K562 (cell line): Measurements from ENCODE around the gene PRDM2. TPM values are rescaled to one million over a fixed set of nuclear protein-coding genes. Genes with fewer than 3 reads are reported as not detected.
A peak's percentile ranks its signal among the peaks of the same experiment; 100 is the strongest.

ENCODE experiments used
- ATAC-seq: fragments of 200-7000 bp; cut with Tn5 transposase; 3 replicates; pipeline ENCODE4 v1.9.1; 2020; ENCODE audit warnings: moderate library complexity
- BruUV-seq: library from RNA; stranded (reverse); fragments of 400-500 nt; replicated peaks from 2 replicates; lab custom pipeline; 2021; lab: Mats Ljungman, UMichigan
- CTCF ChIA-PET: fragments of 300-600 bp; formaldehyde crosslinking; extraction: SDS; loops from one replicate; lab custom pipeline; 2021; ENCODE audit warnings: low intra/inter-chr PET ratio; lab: Yijun Ruan, JAX
- POLR2A ChIA-PET: fragments of 300-600, 350-650 bp; sonication (Branson Sonifier 250); formaldehyde crosslinking; extraction: SDS; loops from one replicate; lab custom pipeline; 2021; ENCODE audit warnings: antibody characterized with exemption, inconsistent platforms; lab: Yijun Ruan, JAX
- DNase-seq, 4 experiments: peaks; one replicate each; pipeline versions ENCODE4 v3.0.0 to v3.0.0-alpha.2; 2011 to 2018; ENCODE audit warnings: low spot score in 3 of 4, mixed read lengths in 3 of 4; ENCODE audit errors: extremely low read depth in 1 of 4
- FAIRE-seq: peaks from 2 replicates; lab custom pipeline; 2011; peaks lifted over from hg19 to GRCh38; lab: Jason Lieb, UNC
- H2AFZ ChIP-seq: 2 replicates; pipeline ENCODE4 v1.6.0; 2011; ENCODE audit warnings: low read depth, low read length, control low read depth, inconsistent platforms
- H3K27ac ChIP-seq: fragments of 200-600 bp; 3 replicates; pipeline ENCODE4 v1.8.0; 2011; ENCODE audit warnings: low read depth, mild to moderate bottlenecking, control low read depth, inconsistent platforms, low read length, moderate library complexity, mixed read lengths; ENCODE audit errors: extremely low read depth
- H3K27me3 ChIP-seq, 2 experiments: fragments of 300-600 bp in 1 of 2; 2 replicates in 1 of 2; 3 replicates in 1 of 2; pipeline versions ENCODE4 v1.6.0 to v1.8.0; 2011; ENCODE audit warnings: inconsistent platforms in 2 of 2, low read length in 2 of 2, mild to moderate bottlenecking in 1 of 2, mixed read lengths in 1 of 2, moderate library complexity in 1 of 2; ENCODE audit not compliant: control insufficient read depth in 2 of 2, insufficient read depth in 2 of 2
- H3K36me3 ChIP-seq: fragments of 300-600 bp; 3 replicates; pipeline ENCODE4 v1.8.0; 2011; ENCODE audit warnings: mild to moderate bottlenecking, low read length, inconsistent platforms; ENCODE audit not compliant: control insufficient read depth, insufficient read depth
- H3K4me1 ChIP-seq, 2 experiments: fragments of 200-600 bp in 1 of 2; replicated peaks in 1 of 2; 2 replicates in 1 of 2; 3 replicates in 1 of 2; pipeline versions ENCODE4 v1.5.1 to v1.8.0; 2011; ENCODE audit warnings: inconsistent platforms in 2 of 2, low read length in 2 of 2, mild to moderate bottlenecking in 1 of 2, mixed read lengths in 1 of 2, moderate library complexity in 1 of 2; ENCODE audit not compliant: control insufficient read depth in 2 of 2, insufficient read depth in 2 of 2
- H3K4me2 ChIP-seq: 2 replicates; pipeline ENCODE4 v1.6.1; 2011; ENCODE audit warnings: low read length, control low read depth, inconsistent platforms, mixed read lengths; ENCODE audit not compliant: insufficient read depth
- H3K4me3 ChIP-seq: fragments of 200-600 bp; sonication (generic), shearing (Covaris generic); 2 replicates; pipeline ENCODE4 v1.5.1; 2016; ENCODE audit warnings: control low read depth, inconsistent platforms
- H3K79me2 ChIP-seq: fragments of 200-600 bp; 3 replicates; pipeline ENCODE4 v1.8.0; 2011; ENCODE audit warnings: low read length, inconsistent platforms; ENCODE audit not compliant: control insufficient read depth, insufficient read depth
- H3K9ac ChIP-seq, 2 experiments: 2 replicates each; pipeline versions ENCODE4 v1.6.0 to v1.6.1; 2011; ENCODE audit warnings: low read depth in 2 of 2, low read length in 2 of 2, control low read depth in 1 of 2, inconsistent platforms in 1 of 2, mild to moderate bottlenecking in 1 of 2, mixed read lengths in 1 of 2; ENCODE audit not compliant: insufficient read depth in 1 of 2
- H3K9me1 ChIP-seq: one replicate; pipeline ENCODE4 v1.6.0; 2011; ENCODE audit warnings: inconsistent platforms, mild to moderate bottlenecking, low read length, moderate library complexity; ENCODE audit not compliant: control insufficient read depth, insufficient read depth
- H3K9me3 ChIP-seq: replicated peaks from 2 replicates; pipeline ENCODE4 v1.5.1; 2011; ENCODE audit warnings: low read depth, low read length, inconsistent platforms; ENCODE audit not compliant: control insufficient read depth, insufficient read depth
- H4K20me1 ChIP-seq: replicated peaks from 2 replicates; pipeline ENCODE4 v1.6.1; 2011; ENCODE audit warnings: low read length, inconsistent platforms, mixed read lengths; ENCODE audit not compliant: control insufficient read depth, insufficient read depth
- BCOR ChIP-seq: fragments of 450-650 bp; IDR thresholded peaks from 2 replicates; pipeline ENCODE4 v1.6.1; 2016
- CAMTA2 ChIP-seq: fragments of 250-450 bp; sonication (Bioruptor Pico); conservative IDR thresholded peaks from 2 replicates; pipeline ENCODE4 v1.5.1; 2022
- CHD2 ChIP-seq: IDR thresholded peaks from 2 replicates; pipeline ENCODE4 v1.6.1; 2011; ENCODE audit warnings: low read depth, low read length
- ETS2 ChIP-seq: IDR thresholded peaks from 2 replicates; pipeline ENCODE4 v1.6.1; 2016; ENCODE audit warnings: borderline replicate concordance, missing genetic modification characterization, mild to moderate bottlenecking, moderate library complexity, missing compliant biosample characterization; ENCODE audit not compliant: poor library complexity, severe bottlenecking
- HNRNPLL ChIP-seq: fragments of 200-400 bp; formaldehyde crosslinking; IDR thresholded peaks from 2 replicates; pipeline ENCODE4 v1.6.1; 2017; ENCODE audit warnings: low read length, low read depth, mild to moderate bottlenecking; ENCODE audit not compliant: poor library complexity, severe bottlenecking
- SNRNP70 ChIP-seq: fragments of 200-400 bp; formaldehyde crosslinking; optimal IDR thresholded peaks from 2 replicates; pipeline ENCODE3; 2017; ENCODE audit warnings: low read depth, low read length
- ZBTB11 ChIP-seq, 3 experiments: fragments of 200-800 bp in 1 of 3; fragments of 250-450 bp in 1 of 3; fragments of 450-650 bp in 1 of 3; sonication (Bioruptor Pico) in 1 of 3; sonication (Bioruptor generic) in 1 of 3; formaldehyde crosslinking in 1 of 3; IDR thresholded peaks; 2 replicates each; pipeline versions ENCODE4 v1.6.1 to v1.8.0; 2016 to 2022; ENCODE audit warnings: mild to moderate bottlenecking in 2 of 3, missing genetic modification characterization in 2 of 3, missing compliant biosample characterization in 1 of 3, moderate library complexity in 1 of 3
- ZFP36 ChIP-seq: fragments of 150-350 bp; IDR thresholded peaks from 2 replicates; pipeline ENCODE4 v1.6.1; 2018; ENCODE audit warnings: low read length, low read depth; ENCODE audit not compliant: partially characterized antibody
- ZNF24 ChIP-seq: fragments of 450-650 bp; IDR thresholded peaks from 2 replicates; pipeline ENCODE4 v1.6.1; 2016
- ZNF511 ChIP-seq: sonication (generic); formaldehyde crosslinking; IDR thresholded peaks from 2 replicates; pipeline ENCODE4 v1.8.0; 2022; ENCODE audit warnings: mild to moderate bottlenecking, missing genetic modification reagents
- WGBS: fragments of 100-300 bp; shearing (Covaris generic); methylation state at CpG from one replicate; pipeline ENCODE4 v1.1.6; 2016; ENCODE audit warnings: low coverage, mixed read lengths; ENCODE audit not compliant: insufficient coverage; ENCODE audit errors: missing lambda C conversion rate; 5-methylcytosine and 5-hydroxymethylcytosine counted together
- in situ Hi-C: fragments of 300-500 bp; cut with MboI; formaldehyde crosslinking; loops from 4 replicates; pipeline ENCODE4 v1.15.0; 2018; ENCODE audit warnings: inconsistent platforms, mixed read lengths
- intact Hi-C: fragments of 100-400 bp; cut with micrococcal nuclease; formaldehyde crosslinking; loops from 2 replicates; pipeline ENCODE4 v1.14.2; 2022
- polyA plus RNA-seq, 8 experiments: library from polyadenylated mRNA; depleted of rRNA in 4 of 8; stranded (reverse) in 5 of 8; unstranded in 3 of 8; fragments of >200 nt; fragmentation: Nextera tagmentation in 2 of 8; fragmentation: Illumina TruSeq in 1 of 8; extraction: Ambion mirVana in 2 of 8; extraction: Trizol in 1 of 8; gene quantifications; 2 replicates each; pipeline versions ENCODE4 v1.2.1 to v1.2.3, GENCODE V29; 2011 to 2014; ENCODE audit warnings: inconsistent platforms in 1 of 8, missing spikeins in 1 of 8
- total RNA-seq, 7 experiments: library from RNA; depleted of rRNA in 6 of 7; stranded (reverse); fragments of >200 nt in 6 of 7; fragmentation: Illumina TruSeq in 2 of 7; extraction: Trizol in 2 of 7; gene quantifications; 2 replicates each; pipeline versions ENCODE4 v1.2.1 to v1.2.3, GENCODE V29; 2011 to 2021; ENCODE audit warnings: low replicate concordance in 1 of 7

Gene PRDM2
- total and polyA plus RNA-seq, 9 of the 15 experiments (the other 6 are each of a cell fraction or from before 2014, with no cell fraction given), result 5.4 to 27.6 (median 12.5) TPM

- no peak for ATAC-seq
- ChIA-PET POLR2A (interaction anchor here (0.9 kb wide), 1 partner anchor 22 kb away, joined by 3 read pairs; no protein-coding TSS in a partner anchor), CTCF (no interaction called here)
- WGBS, result 50% methylated on average over 10 of the region's 10 CpGs
- no peak overlapping the region for H3K4me3 ChIP-seq
- BruUV-seq, result no TSS peak
- H3K4me2 ChIP-seq, result no peak overlapping the region
- peaks cover 3 to 11% of the 10 kb centered on the region in 2 experiments; a peak in 2 of 5 replicates for H3K4me1 ChIP-seq
- H3K9me3 ChIP-seq, result no peaks in the 10 kb centered on the region
- no peak overlapping the region for H2AFZ ChIP-seq
- in situ Hi-C loops (no loop called here), intact Hi-C loops (no loop called here)
- no peaks in the 10 kb centered on the region for H3K36me3 ChIP-seq
- H3K9ac ChIP-seq, result no peak overlapping the region
- H4K20me1 ChIP-seq, result peaks cover 30% of the 10 kb centered on the region
- peak; percentile 85 for TF ChIP-seq ZNF24
- TF ChIP-seq ZNF511 (CRISPR knock-in tag), result no peak
- no peak overlapping the region for H3K27ac ChIP-seq
- no peak for FAIRE-seq
- peaks cover 2 to 27% of the 10 kb centered on the region in 2 experiments; a peak in 2 of 5 replicates for H3K27me3 ChIP-seq
- peaks cover 4% of the 10 kb centered on the region for H3K9me1 ChIP-seq
- no peaks in the 10 kb centered on the region for H3K79me2 ChIP-seq
- DNase-seq, result no peak
Measured at GRCh38 chr1:13799502-13800283, 99.7 kb downstream of the PRDM2 start.

GRCh38 chr1:13801232-13801631 lies 101.2 kb downstream of the PRDM2 start:
- no peaks in the 10 kb centered on the region for H3K36me3 ChIP-seq
- CTCF ChIA-PET, result interaction anchor here (0.6 kb wide), 1 partner anchor 1230 kb away, joined by 3 read pairs; no protein-coding TSS in a partner anchor
- POLR2A ChIA-PET, result no interaction called here
- no TSS peak for BruUV-seq
- ATAC-seq (no peak), DNase-seq (no peak), FAIRE-seq (no peak)
- H3K79me2 ChIP-seq, result no peaks in the 10 kb centered on the region
- WGBS, result 37% methylated on average over 8 of the region's 8 CpGs
- H3K27ac ChIP-seq, result no peak overlapping the region
- in situ Hi-C loops, result no loop called here
- H3K9ac ChIP-seq, result no peak overlapping the region
- no peak overlapping the region for H3K4me3 ChIP-seq
- no peaks in the 10 kb centered on the region for H3K9me3 ChIP-seq
- H3K9me1 ChIP-seq, result peaks cover 4% of the 10 kb centered on the region
- no peak overlapping the region for H3K4me2 ChIP-seq
- H3K4me1 ChIP-seq, result peaks cover 3 to 11% of the 10 kb centered on the region in 2 experiments; a peak in 2 of 5 replicates
- H4K20me1 ChIP-seq, result peaks cover 38% of the 10 kb centered on the region
- intact Hi-C loops, result no loop called here
- no peak overlapping the region for H2AFZ ChIP-seq
- peaks cover 6 to 40% of the 10 kb centered on the region in 2 experiments; a peak in 4 of 5 replicates for H3K27me3 ChIP-seq
- no peak for TF ChIP-seq CAMTA2 (CRISPR knock-in tag)
- TF ChIP-seq CHD2, result no peak
- no peak for TF ChIP-seq ETS2 (tag)
- TF ChIP-seq ZFP36, result peak; percentile 83
- TF ChIP-seq SNRNP70, result no peak
- TF ChIP-seq BCOR, result peak; percentile 83
- peak; percentile 40 for TF ChIP-seq HNRNPLL
- no peak for TF ChIP-seq ZBTB11 (CRISPR knock-in tag; IDR thresholded peaks at IDR 0.05)
